ENCODE results near the gene SOCS1.

SOCS1 gene

GRCh38 chr16:11260596-11260966, 4.6 kb upstream of the SOCS1 start:
- Histone ChIP-seq H3K27ac (ENCODE audit: low read depth, low read length) (no peak overlapping the region), H3F3A (ENCODE audit: control insufficient read depth, insufficient read depth) (no peaks in the 10 kb centered on the region; the same call in 1 of the 2 replicates), H3K27me3 (ENCODE audit: control insufficient read depth, low read length) (peaks cover 15% of the 10 kb centered on the region), H3K9me2 (replicated peaks; ENCODE audit: control insufficient read depth, low read length) (no peaks in the 10 kb centered on the region), H3K9me3 (ENCODE audit: control insufficient read depth, insufficient read depth, low read length) (no peaks in the 10 kb centered on the region), H3K4me2 (ENCODE audit: low read length) (no peak overlapping the region), H3K4me1 (ENCODE audit: control insufficient read depth, low read length) (peaks cover 48% of the 10 kb centered on the region), H3K79me2 (ENCODE audit: control insufficient read depth, low read length) (peaks cover 3% of the 10 kb centered on the region), H4K20me1 (ENCODE audit: control insufficient read depth, insufficient read depth, low read depth, low read length) (no peaks in the 10 kb centered on the region), H3K4me3 (ENCODE audit: low read length) (no peak overlapping the region), H3K36me3 (ENCODE audit: control insufficient read depth, low read length) (peaks cover under 1% of the 10 kb centered on the region)
- no peak for TF ChIP-seq CTCF (IDR thresholded peaks at IDR 0.05; ENCODE audit: low read depth, low read length, poor library complexity, severe bottlenecking)
- TF ChIP-seq EZH2phosphoT487 (IDR thresholded peaks at IDR 0.05; ENCODE audit: borderline replicate concordance, low read length): no peak

- Histone ChIP-seq H3K36me3 (ENCODE audit: control insufficient read depth, low read length) (peaks cover 7% of the 10 kb centered on the region), H3K27me3 (ENCODE audit: control insufficient read depth, low read length) (peaks cover 15% of the 10 kb centered on the region), H4K20me1 (ENCODE audit: control insufficient read depth, insufficient read depth, low read depth, low read length) (no peaks in the 10 kb centered on the region), H3F3A (ENCODE audit: control insufficient read depth, insufficient read depth) (no peaks in the 10 kb centered on the region; the same call in 1 of the 2 replicates), H3K9me2 (replicated peaks; ENCODE audit: control insufficient read depth, low read length) (no peaks in the 10 kb centered on the region), H3K4me3 (ENCODE audit: low read length) (no peak overlapping the region), H3K4me1 (ENCODE audit: control insufficient read depth, low read length) (peaks cover 48% of the 10 kb centered on the region), H3K79me2 (ENCODE audit: control insufficient read depth, low read length) (peaks cover 10% of the 10 kb centered on the region), H3K4me2 (ENCODE audit: low read length) (no peak overlapping the region), H3K9me3 (ENCODE audit: control insufficient read depth, insufficient read depth, low read length) (no peaks in the 10 kb centered on the region), H3K27ac (ENCODE audit: low read depth, low read length) (no peak overlapping the region)
- TF ChIP-seq EZH2phosphoT487 (IDR thresholded peaks at IDR 0.05; ENCODE audit: borderline replicate concordance, low read length): no peak
- TF ChIP-seq CTCF (IDR thresholded peaks at IDR 0.05; ENCODE audit: low read depth, low read length, poor library complexity, severe bottlenecking): no peak
These were observed 3.9 kb upstream of the SOCS1 start for GRCh38 chr16:11259655-11260595.

- Histone ChIP-seq H3K27ac (ENCODE audit: low read depth, low read length) (no peak overlapping the region), H3K9me3 (ENCODE audit: control insufficient read depth, insufficient read depth, low read length) (no peaks in the 10 kb centered on the region), H3K4me3 (ENCODE audit: low read length) (no peak overlapping the region), H3K4me2 (ENCODE audit: low read length) (0 out of 2 replicates have a peak overlapping the region, but pooled peaks have one; percentile 4), H3K79me2 (ENCODE audit: control insufficient read depth, low read length) (peaks cover 21% of the 10 kb centered on the region), H3K36me3 (ENCODE audit: control insufficient read depth, low read length) (peaks cover 18% of the 10 kb centered on the region), H3K9me2 (replicated peaks; ENCODE audit: control insufficient read depth, low read length) (no peaks in the 10 kb centered on the region), H3K4me1 (ENCODE audit: control insufficient read depth, low read length) (peaks cover 47% of the 10 kb centered on the region), H3F3A (ENCODE audit: control insufficient read depth, insufficient read depth) (peaks cover 1% of the 10 kb centered on the region; the same call in 1 of the 2 replicates), H3K27me3 (ENCODE audit: control insufficient read depth, low read length) (peaks cover 18% of the 10 kb centered on the region), H4K20me1 (ENCODE audit: control insufficient read depth, insufficient read depth, low read depth, low read length) (peaks cover 2% of the 10 kb centered on the region)
- TF ChIP-seq EZH2phosphoT487 (IDR thresholded peaks at IDR 0.05; ENCODE audit: borderline replicate concordance, low read length) (no peak), CTCF (IDR thresholded peaks at IDR 0.05; ENCODE audit: low read depth, low read length, poor library complexity, severe bottlenecking) (no peak)
These were observed 2.8 kb upstream of the SOCS1 start for GRCh38 chr16:11258553-11259492.
